Right lobe of liver (tissue), 4 donors: ENCODE results near the gene UBAC2.
"Not testable (repeated sequence)": the region's sequence is repeated elsewhere in the genome, so short reads cannot be mapped to it uniquely, and the experiment has no call there.

Experiments used
- POLR2A ChIP-seq: fragments of 450-650 bp; IDR thresholded peaks from one replicate; pipeline ENCODE4 v1.6.1; 2017; ENCODE audit warnings: antibody characterized with exemption, mild to moderate bottlenecking
- TF ChIP-seq, protein P1 (sequence below), 4 donors: fragments of 200-600 bp in 3 of 4; fragments of 450-650 bp in 1 of 4; IDR thresholded peaks; one replicate each; pipeline versions ENCODE4 v1.5.1 to v1.8.0; 2016 to 2022; ENCODE audit warnings: antibody characterized with exemption in 4 of 4, mild to moderate bottlenecking in 2 of 4
- donor health status: DM: no; HTN: no; CAD: no.
- donor health status: DM: no; HTN: no; CAD: no.
- donor health status: DM: no; HTN: yes; CAD: no.

DNA sequence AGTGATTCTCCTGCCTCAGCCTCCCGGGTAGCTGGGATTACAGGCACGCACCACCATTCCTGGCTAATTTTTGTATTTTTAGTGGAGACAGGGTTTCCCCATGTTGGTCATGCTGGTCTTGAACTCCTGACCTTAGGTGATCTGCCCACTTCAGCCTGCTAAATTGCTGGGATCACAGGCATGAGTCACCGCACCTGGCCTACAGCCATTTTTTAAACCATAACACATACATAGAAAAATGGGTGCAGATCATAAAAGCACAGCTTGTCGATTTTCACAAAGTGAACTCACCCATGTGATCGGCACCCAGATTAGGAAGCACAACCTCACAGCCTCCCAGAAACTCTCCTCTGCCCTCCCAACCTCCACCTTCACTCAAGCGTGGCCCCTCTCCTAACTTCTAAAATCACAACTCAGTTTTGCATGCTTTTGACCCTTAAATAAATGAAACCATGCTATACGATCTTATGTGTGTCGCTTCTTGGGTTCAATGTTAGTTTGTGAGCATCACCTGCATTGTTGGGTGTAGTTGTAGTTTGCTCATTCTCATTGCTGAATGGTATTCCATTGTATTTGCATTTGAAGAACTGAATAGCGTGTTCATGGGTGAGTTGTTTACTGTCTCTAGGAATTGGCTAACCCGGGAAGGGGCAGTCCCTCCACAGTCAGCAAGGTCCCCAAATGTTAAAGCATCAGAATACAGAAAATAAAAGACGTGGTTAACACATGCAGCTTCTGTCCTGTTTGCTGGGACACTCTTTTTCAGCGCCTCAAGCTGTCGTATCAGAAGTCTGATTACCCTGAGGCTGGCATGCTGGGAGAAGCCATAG lies 210.2 kb downstream of the UBAC2 start:
- TF ChIP-seq, protein P1, sequence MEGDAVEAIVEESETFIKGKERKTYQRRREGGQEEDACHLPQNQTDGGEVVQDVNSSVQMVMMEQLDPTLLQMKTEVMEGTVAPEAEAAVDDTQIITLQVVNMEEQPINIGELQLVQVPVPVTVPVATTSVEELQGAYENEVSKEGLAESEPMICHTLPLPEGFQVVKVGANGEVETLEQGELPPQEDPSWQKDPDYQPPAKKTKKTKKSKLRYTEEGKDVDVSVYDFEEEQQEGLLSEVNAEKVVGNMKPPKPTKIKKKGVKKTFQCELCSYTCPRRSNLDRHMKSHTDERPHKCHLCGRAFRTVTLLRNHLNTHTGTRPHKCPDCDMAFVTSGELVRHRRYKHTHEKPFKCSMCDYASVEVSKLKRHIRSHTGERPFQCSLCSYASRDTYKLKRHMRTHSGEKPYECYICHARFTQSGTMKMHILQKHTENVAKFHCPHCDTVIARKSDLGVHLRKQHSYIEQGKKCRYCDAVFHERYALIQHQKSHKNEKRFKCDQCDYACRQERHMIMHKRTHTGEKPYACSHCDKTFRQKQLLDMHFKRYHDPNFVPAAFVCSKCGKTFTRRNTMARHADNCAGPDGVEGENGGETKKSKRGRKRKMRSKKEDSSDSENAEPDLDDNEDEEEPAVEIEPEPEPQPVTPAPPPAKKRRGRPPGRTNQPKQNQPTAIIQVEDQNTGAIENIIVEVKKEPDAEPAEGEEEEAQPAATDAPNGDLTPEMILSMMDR (IDR thresholded peaks at IDR 0.05) = not testable (repeated sequence)
- not testable (repeated sequence) for TF ChIP-seq POLR2A
